GM19463 (cell line): Measurements from ENCODE around the gene GJB1.
A peak's percentile ranks its signal among the peaks of the same experiment; 100 is the strongest.
"Not testable (repeated sequence)": the region's sequence is repeated elsewhere in the genome, so short reads cannot be mapped to it uniquely, and the experiment has no call there.

Source experiments
- ATAC-seq: cut with Tn5 transposase; IDR thresholded peaks from one replicate; pipeline ENCODE4 v1.9.1; 2021; ENCODE audit warnings: mild to moderate bottlenecking, moderate library complexity; ENCODE audit not compliant: unreplicated experiment

GJB1 gene

DNA sequence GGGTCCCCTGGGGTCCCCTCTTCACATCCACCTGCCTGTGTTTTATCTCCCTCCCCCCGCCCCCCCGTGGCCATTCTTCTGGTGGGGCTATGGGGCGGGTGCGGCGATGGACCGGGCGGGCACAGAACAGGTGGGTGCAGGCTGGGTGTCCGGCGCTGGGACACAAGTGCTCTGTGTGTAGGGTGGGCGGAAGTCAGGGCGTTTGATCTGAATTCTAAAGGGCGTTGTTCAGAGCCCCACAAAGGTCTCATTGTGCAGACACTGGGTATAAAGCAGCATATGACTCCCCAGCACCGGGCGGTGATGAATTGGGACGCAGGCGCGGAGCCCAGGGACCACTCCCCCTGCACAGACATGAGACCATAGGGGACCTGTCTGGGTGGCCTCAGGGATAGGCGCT lies at the start of gene GJB1:
Gene GJB1, plus strand, starts transcription at position 296 of the 400 bp plus-strand sequence. CDS start 484 bp downstream, outside the sequence.
- ATAC-seq = no peak

DNA sequence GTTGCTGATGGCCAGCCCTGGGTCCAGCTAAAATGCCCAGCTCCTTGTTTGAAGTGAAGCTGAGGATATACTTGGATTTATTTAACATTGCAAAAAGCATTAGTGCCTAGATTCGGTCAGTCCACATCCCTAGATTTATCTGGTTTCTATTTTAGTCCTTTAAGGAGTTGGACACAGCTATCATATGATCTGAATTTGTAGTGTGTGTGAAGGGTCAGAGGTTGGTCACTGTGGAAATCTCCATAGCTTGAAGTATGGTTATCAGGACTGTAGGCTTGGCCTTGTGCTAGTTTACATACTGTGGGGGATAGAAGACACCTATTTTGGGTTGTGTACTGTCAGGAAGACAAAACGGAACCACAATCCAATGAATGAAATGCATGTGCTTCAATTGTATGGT lies 49.6 kb upstream of the GJB1 start:
- no peak for ATAC-seq

GRCh38 chrX:71174795-71175194 lies 48.2 kb upstream of the GJB1 start:
- ATAC-seq = no peak

DNA sequence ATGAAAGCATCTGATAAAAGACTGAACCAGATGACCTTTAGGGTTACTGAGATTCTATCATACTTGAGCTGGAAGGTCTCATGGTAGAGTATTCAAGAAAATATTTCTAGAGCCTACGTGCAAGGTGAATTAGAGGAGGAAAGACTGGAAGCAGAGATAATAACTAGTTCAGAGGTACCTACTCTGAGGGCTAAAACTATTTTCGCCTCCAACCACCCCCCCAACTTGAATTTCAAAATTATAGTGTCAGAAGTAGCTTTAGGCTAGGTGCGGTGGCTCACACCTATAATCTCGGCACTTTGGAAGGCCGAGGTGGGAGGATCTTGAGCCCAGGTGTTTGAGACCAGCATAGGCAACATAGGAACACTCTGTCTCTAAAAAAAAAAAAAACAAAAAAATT lies 47.5 kb upstream of the GJB1 start:
- ATAC-seq = no peak

- ATAC-seq = no peak
Observed at GRCh38 chrX:71177327-71177726, 45.7 kb upstream of the GJB1 start.

- ATAC-seq = peak; percentile 33
Observed at GRCh38 chrX:71178908-71179307, 44.1 kb upstream of the GJB1 start.

- not testable (repeated sequence) for ATAC-seq
Observed at GRCh38 chrX:71180579-71181265, 42.3 kb upstream of the GJB1 start.

DNA sequence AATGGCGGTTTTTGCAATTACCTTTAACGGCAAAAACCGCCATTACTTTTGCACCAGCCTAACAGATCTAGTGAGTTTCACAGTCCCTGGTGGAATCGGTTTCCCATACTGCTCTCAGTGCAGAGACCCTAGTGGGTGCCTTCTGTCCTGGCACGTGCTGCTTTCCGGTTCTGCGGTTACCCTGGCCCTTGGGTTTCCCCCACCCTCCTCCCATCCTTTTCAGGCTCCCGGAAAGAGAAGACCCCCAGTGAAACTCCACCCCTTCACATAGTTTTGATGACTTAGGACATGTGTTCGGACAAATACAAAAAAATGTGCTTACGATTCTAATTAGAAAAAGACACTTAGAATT lies 41.5 kb upstream of the GJB1 start:
- ATAC-seq = peak; percentile 48

- peak; percentile 87 for ATAC-seq
Observed at GRCh38 chrX:71181910-71182799, 40.9 kb upstream of the GJB1 start.

GRCh38 chrX:71182871-71183270 lies 40.2 kb upstream of the GJB1 start:
- no peak for ATAC-seq

DNA sequence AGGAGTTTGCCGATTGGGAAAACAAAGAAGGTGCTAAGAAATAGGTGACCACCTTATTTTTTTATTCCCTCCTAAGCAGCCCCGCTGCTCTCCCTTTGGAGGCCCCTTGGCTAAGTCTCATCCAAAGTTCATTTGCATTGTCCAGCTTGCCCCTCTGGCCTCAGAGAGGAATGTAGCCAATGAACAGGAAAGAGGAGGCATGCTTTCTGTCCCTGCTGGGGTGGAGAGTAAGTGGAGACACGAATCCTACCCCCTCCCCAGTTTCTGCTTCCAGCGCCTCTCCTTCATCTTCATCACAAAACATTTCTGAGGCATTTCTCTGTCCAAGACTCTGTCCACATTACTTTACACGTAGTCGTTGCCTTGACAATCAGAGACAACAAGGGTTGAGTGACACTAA lies 39.7 kb upstream of the GJB1 start:
- no peak for ATAC-seq

GRCh38 chrX:71184092-71184491 lies 38.9 kb upstream of the GJB1 start:
- no peak for ATAC-seq

DNA sequence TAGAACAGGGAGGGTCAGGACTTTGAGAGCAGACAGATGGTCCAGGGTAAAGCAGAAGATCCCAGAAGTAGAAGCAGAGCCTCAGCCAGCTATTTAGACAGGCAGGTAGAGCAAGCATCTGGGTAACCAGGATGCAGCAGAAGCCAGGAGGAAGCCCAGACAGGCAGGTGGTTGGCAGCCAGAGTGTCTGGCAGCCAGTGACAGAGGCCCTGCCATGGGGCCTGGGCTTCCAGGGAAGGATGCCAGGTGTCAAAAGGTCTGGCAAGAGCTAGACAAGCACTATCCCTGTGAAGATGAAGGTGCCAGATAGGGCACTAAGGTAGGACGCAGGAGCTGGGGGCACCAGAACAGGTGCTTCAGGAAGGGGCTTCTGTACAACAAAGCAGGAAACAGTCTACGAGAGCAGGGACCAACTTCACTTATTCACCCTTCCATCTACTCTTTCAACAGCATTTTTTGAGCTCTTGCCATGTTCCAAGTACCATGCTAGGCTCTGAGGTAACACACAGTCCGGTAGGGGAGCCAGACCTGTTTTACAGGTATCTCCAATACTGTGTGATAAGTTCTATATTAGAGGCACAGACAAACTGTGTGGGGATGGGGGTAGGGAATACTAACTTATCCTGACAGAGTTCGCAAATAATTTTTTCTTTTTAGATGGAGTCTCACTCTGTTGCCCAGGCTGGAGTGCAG lies 38.1 kb upstream of the GJB1 start:
- no peak for ATAC-seq

DNA sequence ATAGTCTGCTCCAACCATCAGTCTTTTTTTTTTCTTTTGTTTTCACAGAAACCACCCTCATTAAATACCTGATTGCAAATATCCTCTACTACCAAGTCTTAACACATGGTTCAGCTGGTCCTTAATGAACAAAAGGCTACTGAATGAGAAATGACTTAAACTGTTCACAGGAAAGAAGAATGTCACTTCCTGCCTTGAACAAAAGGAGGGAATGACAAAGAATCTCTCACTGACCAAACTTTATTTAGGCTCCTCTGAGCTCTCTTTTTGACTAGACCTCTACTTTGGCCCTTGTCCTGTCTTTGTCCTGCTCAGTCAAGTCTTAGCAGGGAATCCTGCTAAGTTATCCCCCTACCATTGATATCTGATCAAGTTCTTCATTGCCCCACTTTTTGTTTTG lies 31.8 kb upstream of the GJB1 start:
- no peak for ATAC-seq

DNA sequence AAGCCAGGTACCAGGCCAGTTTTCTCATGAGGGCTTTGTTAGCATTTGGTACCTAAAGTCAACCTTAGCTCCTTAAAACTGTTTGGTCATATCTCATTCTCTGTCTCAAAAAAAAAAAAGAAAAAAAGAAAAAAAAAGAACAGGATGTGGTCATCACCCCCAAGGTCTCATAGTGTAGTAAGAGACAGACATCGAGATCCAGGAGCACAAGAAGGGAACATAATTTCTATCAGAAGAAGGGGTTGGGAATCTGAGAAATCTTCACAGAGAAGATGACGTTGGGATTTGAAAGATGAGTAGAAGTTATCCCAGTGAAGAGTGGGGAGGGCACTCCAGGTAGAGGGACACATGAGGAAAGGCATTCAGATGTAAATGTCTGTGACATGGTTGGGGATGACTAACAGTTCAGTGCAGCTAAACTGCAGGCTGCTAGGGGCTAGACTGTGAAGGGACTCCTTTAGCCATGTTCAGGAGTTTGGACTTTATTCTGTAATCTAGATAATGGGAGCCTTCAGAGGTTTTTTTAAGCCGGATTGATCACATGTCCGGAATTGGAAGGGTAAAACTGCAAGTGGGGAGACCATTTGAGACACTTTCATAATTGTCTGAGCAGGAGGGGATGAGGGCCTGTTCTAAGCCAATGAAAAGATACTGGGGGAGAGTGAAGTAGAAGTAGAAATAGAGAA lies 26.9 kb upstream of the GJB1 start:
- peak; percentile 35 for ATAC-seq

GRCh38 chrX:71198066-71198465 lies 25.0 kb upstream of the GJB1 start:
- ATAC-seq = peak; percentile 73

GRCh38 chrX:71199252-71200008 lies 23.6 kb upstream of the GJB1 start:
- no peak for ATAC-seq

DNA sequence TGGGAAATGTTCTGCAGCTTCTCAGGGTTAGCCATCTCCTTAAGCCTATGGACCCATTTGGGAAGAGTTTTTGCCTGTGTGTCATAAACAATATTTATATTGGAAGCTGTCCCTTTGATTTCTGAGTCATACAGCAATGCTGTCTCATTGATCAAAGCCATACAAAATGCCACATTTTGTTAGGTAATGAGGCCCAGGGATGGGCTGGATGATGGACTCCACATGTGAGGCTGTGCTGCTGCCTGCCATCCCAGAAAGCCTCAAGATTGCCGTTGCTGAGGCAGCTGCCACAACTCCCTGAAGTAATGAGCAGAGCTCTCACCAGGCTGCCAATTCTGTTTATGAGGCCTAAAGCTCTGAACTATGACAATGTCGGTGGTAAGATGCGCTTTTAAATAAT lies 12.2 kb upstream of the GJB1 start:
- ATAC-seq = no peak

DNA sequence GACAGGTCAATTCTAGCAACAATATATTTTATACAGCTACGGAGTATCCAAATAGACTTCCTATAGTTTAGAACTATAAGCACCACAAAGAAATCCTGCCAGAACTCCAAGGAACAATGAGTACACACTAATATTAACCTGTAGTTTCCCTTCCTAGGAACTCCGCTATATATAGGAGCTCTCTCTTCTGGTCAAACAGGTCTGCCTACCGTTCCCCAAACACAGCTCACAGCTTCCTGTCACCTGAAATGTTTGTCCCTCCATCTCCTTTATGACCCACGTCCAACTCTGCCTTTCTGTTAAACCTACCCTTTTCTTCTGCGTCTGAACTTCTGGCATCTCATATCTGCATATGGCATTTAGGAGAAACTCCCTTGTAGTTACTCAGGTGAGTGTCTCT lies 10.5 kb upstream of the GJB1 start:
- no peak for ATAC-seq

DNA sequence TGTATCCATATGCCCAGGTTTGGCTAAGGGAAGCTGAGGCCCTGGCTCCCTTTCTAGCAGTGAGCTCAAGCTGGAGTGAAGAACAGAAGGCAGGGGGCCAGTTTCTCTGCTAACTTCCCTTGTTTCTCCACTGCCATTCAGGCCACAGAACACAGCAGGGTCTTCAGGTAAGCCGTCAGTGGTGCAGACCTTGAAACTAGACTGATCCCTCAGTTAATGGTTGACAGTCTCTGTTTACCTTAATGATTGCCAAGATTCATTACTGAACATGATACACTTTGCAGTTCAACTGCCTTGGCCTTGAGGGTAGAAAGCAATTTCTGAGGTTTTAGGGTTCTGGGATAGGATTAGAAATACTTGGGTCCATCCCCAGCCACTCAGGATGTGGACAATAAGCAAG lies 8.9 kb upstream of the GJB1 start:
- no peak for ATAC-seq
